H9 (cell line): ENCODE results near the gene URB1. TPM values are rescaled to one million over a fixed set of nuclear protein-coding genes. Genes with fewer than 3 reads are reported as not detected.
A peak's percentile ranks its signal among the peaks of the same experiment; 100 is the strongest.

Experiments used
- DNase-seq: peaks from one replicate; pipeline ENCODE4 v3.0.0-alpha.2; 2017
- H2AFZ ChIP-seq: one replicate; pipeline ENCODE4 v1.6.1; 2013; ENCODE audit warnings: mild to moderate bottlenecking, low read length, control low read depth, moderate library complexity
- H2AK5ac ChIP-seq: 2 replicates; pipeline ENCODE4 v1.6.1; 2013; ENCODE audit warnings: low read length, control low read depth, mixed read lengths; ENCODE audit not compliant: insufficient read length
- H2BK120ac ChIP-seq: one replicate; pipeline ENCODE4 v1.6.1; 2013; ENCODE audit warnings: low read depth, mild to moderate bottlenecking, low read length, control low read depth, inconsistent platforms; ENCODE audit not compliant: poor library complexity, severe bottlenecking
- H2BK12ac ChIP-seq: 2 replicates; pipeline ENCODE4 v1.6.1; 2013; ENCODE audit warnings: low read length, control low read depth, mixed read lengths, low read depth; ENCODE audit not compliant: insufficient read length
- H2BK15ac ChIP-seq: 2 replicates; pipeline ENCODE4 v1.6.1; 2013; ENCODE audit warnings: low read depth, low read length, control low read depth
- H2BK20ac ChIP-seq: one replicate; pipeline ENCODE4 v1.6.1; 2013; ENCODE audit warnings: low read depth, mild to moderate bottlenecking, low read length, control low read depth, inconsistent platforms; ENCODE audit not compliant: poor library complexity, severe bottlenecking
- H2BK5ac ChIP-seq: 2 replicates; pipeline ENCODE4 v1.6.1; 2013; ENCODE audit warnings: low read length, control low read depth, mixed read lengths; ENCODE audit not compliant: insufficient read length
- H3K14ac ChIP-seq: 2 replicates; pipeline ENCODE4 v1.6.1; 2013; ENCODE audit warnings: low read length, control low read depth; ENCODE audit not compliant: insufficient read depth
- H3K18ac ChIP-seq: 2 replicates; pipeline ENCODE4 v1.6.1; 2013; ENCODE audit warnings: low read depth, mild to moderate bottlenecking, mixed read lengths, low read length, control low read depth; ENCODE audit not compliant: insufficient read length
- H3K23ac ChIP-seq: 2 replicates; pipeline ENCODE4 v1.6.1; 2013; ENCODE audit warnings: low read length, control low read depth, mixed read lengths, low read depth; ENCODE audit not compliant: insufficient read length
- H3K23me2 ChIP-seq: 2 replicates; pipeline ENCODE4 v1.6.1; 2013; ENCODE audit warnings: low read depth, mild to moderate bottlenecking, mixed read lengths, low read length, control low read depth; ENCODE audit not compliant: insufficient read length, poor library complexity, severe bottlenecking
- H3K27ac ChIP-seq: 2 replicates; pipeline ENCODE4 v1.5.1; 2013; ENCODE audit warnings: low read length, control low read depth, mixed read lengths, low read depth; ENCODE audit not compliant: insufficient read length
- H3K27me3 ChIP-seq: 2 replicates; pipeline ENCODE4 v1.6.1; 2013; ENCODE audit warnings: low read length, control low read depth, inconsistent platforms; ENCODE audit not compliant: insufficient read depth
- H3K4ac ChIP-seq: 2 replicates; pipeline ENCODE4 v1.6.1; 2013; ENCODE audit warnings: low read depth, mild to moderate bottlenecking, control low read depth, inconsistent platforms, low read length, moderate library complexity
- H3K4me1 ChIP-seq: 2 replicates; pipeline ENCODE4 v1.6.1; 2013; ENCODE audit warnings: low read length, control low read depth, inconsistent platforms; ENCODE audit not compliant: insufficient read depth
- H3K4me2 ChIP-seq: 2 replicates; pipeline ENCODE4 v1.6.1; 2013; ENCODE audit warnings: low read length, control low read depth, mixed read lengths; ENCODE audit not compliant: insufficient read length, insufficient read depth
- H3K56ac ChIP-seq: 2 replicates; pipeline ENCODE4 v1.6.1; 2013; ENCODE audit warnings: low read depth, mild to moderate bottlenecking, mixed read lengths, low read length, control low read depth; ENCODE audit not compliant: insufficient read length
- H3K79me1 ChIP-seq: 2 replicates; pipeline ENCODE4 v1.6.1; 2013; ENCODE audit warnings: low read depth, mild to moderate bottlenecking, moderate library complexity, low read length, control low read depth, inconsistent platforms; ENCODE audit not compliant: insufficient read depth, poor library complexity, severe bottlenecking
- H3K79me2 ChIP-seq: 2 replicates; pipeline ENCODE4 v1.6.1; 2013; ENCODE audit warnings: low read length, control low read depth, inconsistent platforms; ENCODE audit not compliant: insufficient read depth
- H3K9ac ChIP-seq: 2 replicates; pipeline ENCODE4 v1.6.1; 2013; ENCODE audit warnings: low read length, control low read depth, mixed read lengths; ENCODE audit not compliant: insufficient read length; ENCODE audit errors: extremely low read depth
- H3K9me3 ChIP-seq: one replicate; pipeline ENCODE4 v1.6.1; 2013; ENCODE audit warnings: low read depth, low read length, inconsistent platforms; ENCODE audit not compliant: control insufficient read depth
- H3T11ph ChIP-seq: one replicate; pipeline ENCODE4 v1.6.1; 2013; ENCODE audit warnings: mild to moderate bottlenecking, low read length, control low read depth, inconsistent platforms
- H4K20me1 ChIP-seq: one replicate; pipeline ENCODE4 v1.6.1; 2013; ENCODE audit not compliant: control insufficient read depth, insufficient read length, insufficient read depth
- H4K5ac ChIP-seq: 2 replicates; pipeline ENCODE4 v1.6.1; 2013; ENCODE audit warnings: low read depth, mild to moderate bottlenecking, mixed read lengths, low read length, control low read depth; ENCODE audit not compliant: insufficient read length
- H4K8ac ChIP-seq: replicated peaks from 2 replicates; pipeline ENCODE4 v1.6.1; 2013; ENCODE audit warnings: low read length, control low read depth, mixed read lengths, low read depth; ENCODE audit not compliant: insufficient read length
- H4K91ac ChIP-seq: 2 replicates; pipeline ENCODE4 v1.6.1; 2013; ENCODE audit warnings: low read depth, mild to moderate bottlenecking, moderate library complexity, mixed read lengths, low read length, control low read depth; ENCODE audit not compliant: insufficient read length
- H3K27ac Mint-ChIP-seq, 3 experiments: 2 replicates in 2 of 3; 3 replicates in 1 of 3; pipeline ENCODE4 v1.8.0; 2020 to 2021; ENCODE audit warnings: mixed read lengths in 3 of 3, mild to moderate bottlenecking in 1 of 3, moderate library complexity in 1 of 3
- H3K27me3 Mint-ChIP-seq: 2 replicates; pipeline ENCODE4 v1.8.0; 2021; ENCODE audit warnings: low read depth, mild to moderate bottlenecking, moderate library complexity, mixed read lengths
- H3K36me3 Mint-ChIP-seq, 3 experiments: 2 replicates in 2 of 3; 3 replicates in 1 of 3; pipeline ENCODE4 v1.8.0; 2020 to 2021; ENCODE audit warnings: low read depth in 3 of 3, mixed read lengths in 3 of 3; ENCODE audit not compliant: insufficient read depth in 1 of 3
- H3K4me1 Mint-ChIP-seq, 2 experiments: 2 replicates each; pipeline ENCODE4 v1.8.0; 2020; ENCODE audit warnings: mixed read lengths in 2 of 2
- H3K4me3 Mint-ChIP-seq, 2 experiments: 2 replicates in 1 of 2; 3 replicates in 1 of 2; pipeline ENCODE4 v1.8.0; 2020 to 2021; ENCODE audit warnings: mild to moderate bottlenecking in 2 of 2, mixed read lengths in 2 of 2, moderate library complexity in 1 of 2
- H3K9me3 Mint-ChIP-seq, 2 experiments: 2 replicates in 1 of 2; 3 replicates in 1 of 2; pipeline ENCODE4 v1.8.0; 2020; ENCODE audit warnings: mild to moderate bottlenecking in 2 of 2, mixed read lengths in 2 of 2, moderate library complexity in 1 of 2
- CTCF ChIP-seq: fragments of 200-600 bp; sonication (generic); conservative IDR thresholded peaks from 3 replicates; pipeline ENCODE4 v1.8.0; 2021; ENCODE audit warnings: antibody characterized with exemption, mild to moderate bottlenecking
- WGBS: extraction: QIAGEN DNeasy Blood & Tissue Kit; methylation state at CpG from one replicate; pipeline ENCODE4 v1.1.7; 2013; ENCODE audit warnings: missing lambda C conversion rate, low lambda C conversion rate, mixed read lengths; ENCODE audit not compliant: insufficient read length; ENCODE audit errors: extremely low coverage; 5-methylcytosine and 5-hydroxymethylcytosine counted together
- total RNA-seq: library from RNA; stranded (reverse); gene quantifications from 2 replicates; pipeline ENCODE4 v1.2.1, GENCODE V29; 2021

URB1 gene
- total RNA-seq, 1 experiment from 2014 or later: 23.5 TPM

GRCh38 chr21:32279377-32279680 is 113.5 kb downstream of the URB1 start:
- Histone ChIP-seq H4K5ac (no peak overlapping the region), H4K91ac (no peak overlapping the region), H3K23ac (no peak overlapping the region), H2BK12ac (no peak overlapping the region), H3K27ac (no peak overlapping the region), H3K4ac (no peak overlapping the region), H3K4me2 (peak overlapping the region; percentile 92), H2AFZ (no peak overlapping the region), H2BK120ac (no peak overlapping the region), H3K9me3 (no peaks in the 10 kb centered on the region), H3K18ac (no peak overlapping the region), H3K4me1 (no peaks in the 10 kb centered on the region), H2AK5ac (no peak overlapping the region), H3K23me2 (peaks cover 10% of the 10 kb centered on the region), H4K8ac (no peak overlapping the region), H3T11ph (no peak overlapping the region), H2BK15ac (no peak overlapping the region), H3K79me1 (no peaks in the 10 kb centered on the region), H3K27me3 (no peaks in the 10 kb centered on the region), H2BK5ac (no peak overlapping the region), H4K20me1 (no peaks in the 10 kb centered on the region), H2BK20ac (no peak overlapping the region), H3K56ac (no peak overlapping the region), H3K14ac (no peak overlapping the region), H3K79me2 (peaks cover 2% of the 10 kb centered on the region; the same call in 1 of the 2 replicates), H3K9ac (peak overlapping the region; percentile 58)
- Mint-ChIP-seq H3K4me1 (peaks cover 12 to 18% of the 10 kb centered on the region in 2 experiments; a peak in 3 of 4 replicates), H3K27ac (peak overlapping the region in 2 of 3 experiments; percentile 37 to 64; a peak in 2 of 7 replicates), H3K9me3 (no peaks in the 10 kb centered on the region), H3K27me3 (no peaks in the 10 kb centered on the region; the same call in 1 of the 2 replicates), H3K36me3 (peaks cover 3 to 17% (median 15%) of the 10 kb centered on the region in 3 experiments; a peak in 5 of 7 replicates), H3K4me3 (peak overlapping the region; percentile 99 to 100)
- no peak for DNase-seq
- no CpG with 5 or more reads among the region's 10 CpGs for WGBS
- TF ChIP-seq CTCF: no peak
